Neural progenitor cell (in vitro differentiated cells): Measurements from ENCODE around the gene SKI. TPM values are rescaled to one million over a fixed set of nuclear protein-coding genes. Genes with fewer than 3 reads are reported as not detected.

ENCODE experiments used
- DNase-seq: peaks from one replicate; pipeline ENCODE4 v3.0.0-alpha.2; 2016; ENCODE audit warnings: low spot score
- H2AFZ ChIP-seq: fragments of 200-600 bp; sonication (generic); replicated peaks from 2 replicates; pipeline ENCODE4 v1.6.1; 2016; ENCODE audit warnings: antibody characterized with exemption
- H3F3A ChIP-seq: fragments of 200-600 bp; sonication (generic); 2 replicates; pipeline ENCODE4 v1.6.1; 2016; ENCODE audit warnings: antibody characterized with exemption, low read depth
- H3K27ac ChIP-seq: fragments of 200-600 bp; sonication (generic); 2 replicates; pipeline ENCODE4 v1.5.1; 2016; ENCODE audit warnings: mild to moderate bottlenecking
- H3K27me3 ChIP-seq: fragments of 200-600 bp; sonication (generic); 2 replicates; pipeline ENCODE4 v1.6.1; 2016; ENCODE audit warnings: mild to moderate bottlenecking, moderate library complexity
- H3K36me3 ChIP-seq: fragments of 200-600 bp; sonication (generic); 2 replicates; pipeline ENCODE4 v1.5.1; 2016
- H3K4me1 ChIP-seq: fragments of 200-600 bp; sonication (generic); 2 replicates; pipeline ENCODE4 v1.6.1; 2016; ENCODE audit warnings: mixed run types
- H3K4me2 ChIP-seq: fragments of 200-600 bp; sonication (generic); 2 replicates; pipeline ENCODE4 v1.6.1; 2016
- H3K4me3 ChIP-seq: fragments of 200-600 bp; sonication (generic); 2 replicates; pipeline ENCODE4 v1.5.1; 2016
- H3K79me2 ChIP-seq: fragments of 200-600 bp; sonication (generic); 2 replicates; pipeline ENCODE4 v1.6.1; 2016; ENCODE audit warnings: low read depth
- H3K9ac ChIP-seq: fragments of 200-600 bp; sonication (generic); 2 replicates; pipeline ENCODE4 v1.6.1; 2016
- H3K9me3 ChIP-seq: fragments of 200-600 bp; sonication (generic); 2 replicates; pipeline ENCODE4 v1.5.1; 2016; ENCODE audit warnings: low read depth
- H4K20me1 ChIP-seq: fragments of 200-600 bp; sonication (generic); 2 replicates; pipeline ENCODE4 v1.6.1; 2016; ENCODE audit warnings: low read depth
- H3K27ac Mint-ChIP-seq: 3 replicates; pipeline ENCODE4 v1.8.0; 2021; ENCODE audit warnings: mixed read lengths
- H3K27me3 Mint-ChIP-seq: 2 replicates; pipeline ENCODE4 v1.8.0; 2022; ENCODE audit warnings: low read depth, mild to moderate bottlenecking, inconsistent platforms, moderate library complexity, mixed read lengths; ENCODE audit not compliant: insufficient read depth
- H3K36me3 Mint-ChIP-seq: 3 replicates; pipeline ENCODE4 v1.8.0; 2021; ENCODE audit warnings: mixed read lengths
- H3K4me1 Mint-ChIP-seq: 3 replicates; pipeline ENCODE4 v1.8.0; 2021; ENCODE audit warnings: mixed read lengths
- H3K4me3 Mint-ChIP-seq: 3 replicates; pipeline ENCODE4 v1.8.0; 2021; ENCODE audit warnings: mild to moderate bottlenecking, moderate library complexity, mixed read lengths
- H3K9me3 Mint-ChIP-seq: 3 replicates; pipeline ENCODE4 v1.8.0; 2020; ENCODE audit warnings: mixed read lengths
- EZH2 ChIP-seq: fragments of 200-600 bp; sonication (generic); IDR thresholded peaks from 2 replicates; pipeline ENCODE4 v1.6.1; 2017; ENCODE audit warnings: antibody characterized with exemption, mild to moderate bottlenecking, moderate library complexity
- EZH2phosphoT487 ChIP-seq: fragments of 200-600 bp; sonication (generic); IDR thresholded peaks from 2 replicates; pipeline ENCODE4 v1.6.1; 2017; ENCODE audit warnings: antibody characterized with exemption
- total RNA-seq: library from RNA; depleted of rRNA; stranded (reverse); fragments of >200 nt; gene quantifications from 2 replicates; pipeline ENCODE4 v1.2.3, GENCODE V29; 2015; ENCODE audit warnings: low replicate concordance
- TF ChIP-seq, protein P1 (sequence below): fragments of 200-600 bp; sonication (generic); IDR thresholded peaks from 2 replicates; pipeline ENCODE4 v1.5.1; 2017; ENCODE audit warnings: antibody characterized with exemption, mild to moderate bottlenecking

SKI gene
- total RNA-seq, 1 donor from 2014 or later, result 7.4 TPM

- Mint-ChIP-seq H3K4me3 (no peak overlapping the region), H3K9me3 (no peaks in the 10 kb centered on the region), H3K4me1 (peaks cover 36% of the 10 kb centered on the region), H3K27me3 (peaks cover 6% of the 10 kb centered on the region), H3K27ac (peak overlapping the region; percentile 16), H3K36me3 (no peaks in the 10 kb centered on the region)
- H2AFZ ChIP-seq, result no peak overlapping the region
- peak overlapping the region; percentile 62 for H3K4me2 ChIP-seq
- H3K27ac ChIP-seq, result peak overlapping the region; percentile 85
- H3K9me3 ChIP-seq, result no peaks in the 10 kb centered on the region
- H3F3A ChIP-seq, result peaks cover 14% of the 10 kb centered on the region
- no peak for TF ChIP-seq EZH2
- TF ChIP-seq, protein P1, sequence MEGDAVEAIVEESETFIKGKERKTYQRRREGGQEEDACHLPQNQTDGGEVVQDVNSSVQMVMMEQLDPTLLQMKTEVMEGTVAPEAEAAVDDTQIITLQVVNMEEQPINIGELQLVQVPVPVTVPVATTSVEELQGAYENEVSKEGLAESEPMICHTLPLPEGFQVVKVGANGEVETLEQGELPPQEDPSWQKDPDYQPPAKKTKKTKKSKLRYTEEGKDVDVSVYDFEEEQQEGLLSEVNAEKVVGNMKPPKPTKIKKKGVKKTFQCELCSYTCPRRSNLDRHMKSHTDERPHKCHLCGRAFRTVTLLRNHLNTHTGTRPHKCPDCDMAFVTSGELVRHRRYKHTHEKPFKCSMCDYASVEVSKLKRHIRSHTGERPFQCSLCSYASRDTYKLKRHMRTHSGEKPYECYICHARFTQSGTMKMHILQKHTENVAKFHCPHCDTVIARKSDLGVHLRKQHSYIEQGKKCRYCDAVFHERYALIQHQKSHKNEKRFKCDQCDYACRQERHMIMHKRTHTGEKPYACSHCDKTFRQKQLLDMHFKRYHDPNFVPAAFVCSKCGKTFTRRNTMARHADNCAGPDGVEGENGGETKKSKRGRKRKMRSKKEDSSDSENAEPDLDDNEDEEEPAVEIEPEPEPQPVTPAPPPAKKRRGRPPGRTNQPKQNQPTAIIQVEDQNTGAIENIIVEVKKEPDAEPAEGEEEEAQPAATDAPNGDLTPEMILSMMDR, result no peak
- no peak for TF ChIP-seq EZH2phosphoT487
- no peak overlapping the region for H3K9ac ChIP-seq
- H3K4me1 ChIP-seq, result peaks cover 40% of the 10 kb centered on the region
- no peaks in the 10 kb centered on the region for H3K27me3 ChIP-seq
- no peaks in the 10 kb centered on the region for H3K36me3 ChIP-seq
- H3K4me3 ChIP-seq, result no peak overlapping the region
- H4K20me1 ChIP-seq, result no peaks in the 10 kb centered on the region
- no peaks in the 10 kb centered on the region for H3K79me2 ChIP-seq
- peak; percentile 73 for DNase-seq
Measured at GRCh38 chr1:2349806-2350205, 121.7 kb downstream of the SKI start.

DNA sequence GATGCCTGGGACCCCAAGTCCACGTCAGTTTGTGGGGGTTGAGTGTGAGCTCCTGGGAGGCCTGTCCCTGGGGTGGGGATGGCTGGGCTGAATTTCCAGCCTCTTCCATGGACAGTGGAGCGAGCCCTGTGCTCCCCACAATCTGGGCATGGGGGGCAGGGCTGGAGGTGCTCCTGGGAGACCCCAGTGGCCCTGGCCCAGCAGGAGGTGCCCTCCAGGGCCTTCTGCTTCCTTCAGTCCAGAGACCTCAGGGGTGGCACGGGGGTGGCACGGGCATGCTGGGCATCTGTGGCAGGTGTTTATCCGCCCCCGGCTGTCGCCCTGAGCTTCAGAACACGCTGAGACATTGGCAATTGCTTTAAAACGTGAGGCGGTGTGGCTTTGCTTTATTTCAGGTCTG lies 122.4 kb downstream of the SKI start:
- no peaks in the 10 kb centered on the region for H3K36me3 Mint-ChIP-seq
- peaks cover 6% of the 10 kb centered on the region for H3K27me3 Mint-ChIP-seq
- Histone ChIP-seq H3K9ac (no peak overlapping the region), H3K36me3 (no peaks in the 10 kb centered on the region), H2AFZ (no peak overlapping the region), H3K27ac (no peak overlapping the region), H3K79me2 (no peaks in the 10 kb centered on the region), H3K9me3 (no peaks in the 10 kb centered on the region), H3F3A (peaks cover 14% of the 10 kb centered on the region), H3K27me3 (no peaks in the 10 kb centered on the region), H4K20me1 (no peaks in the 10 kb centered on the region), H3K4me3 (no peak overlapping the region), H3K4me2 (peak overlapping the region; percentile 62), H3K4me1 (peaks cover 40% of the 10 kb centered on the region)
- H3K9me3 Mint-ChIP-seq, result no peaks in the 10 kb centered on the region
- no peak overlapping the region for H3K27ac Mint-ChIP-seq
- H3K4me3 Mint-ChIP-seq, result no peak overlapping the region
- TF ChIP-seq EZH2phosphoT487 (no peak), EZH2 (no peak)
- TF ChIP-seq, protein P1, result no peak
- no peak for DNase-seq
- H3K4me1 Mint-ChIP-seq, result peaks cover 36% of the 10 kb centered on the region

GRCh38 chr1:2350911-2351655 lies 123.0 kb downstream of the SKI start:
- Histone ChIP-seq H3K9ac (no peak overlapping the region), H3K4me1 (peaks cover 40% of the 10 kb centered on the region), H4K20me1 (no peaks in the 10 kb centered on the region), H3K4me3 (no peak overlapping the region), H3K36me3 (no peaks in the 10 kb centered on the region), H3K9me3 (no peaks in the 10 kb centered on the region), H3F3A (peaks cover 14% of the 10 kb centered on the region), H3K4me2 (peak overlapping the region; percentile 62), H3K27me3 (no peaks in the 10 kb centered on the region), H3K27ac (no peak overlapping the region), H3K79me2 (no peaks in the 10 kb centered on the region), H2AFZ (no peak overlapping the region)
- TF ChIP-seq EZH2phosphoT487, result no peak
- TF ChIP-seq, protein P1, result no peak
- no peak for TF ChIP-seq EZH2
- H3K36me3 Mint-ChIP-seq, result no peaks in the 10 kb centered on the region
- no peak overlapping the region for H3K4me3 Mint-ChIP-seq
- no peak overlapping the region for H3K27ac Mint-ChIP-seq
- no peaks in the 10 kb centered on the region for H3K9me3 Mint-ChIP-seq
- H3K27me3 Mint-ChIP-seq, result peaks cover 6% of the 10 kb centered on the region
- no peak for DNase-seq
- peaks cover 36% of the 10 kb centered on the region for H3K4me1 Mint-ChIP-seq
